Measurements from ENCODE around the gene UBE2H. TPM values are rescaled to one million over a fixed set of nuclear protein-coding genes. Genes with fewer than 3 reads are reported as not detected.
"Not testable (repeated sequence)": the region's sequence is repeated elsewhere in the genome, so short reads cannot be mapped to it uniquely, and the experiment has no call there.

UBE2H gene
- total RNA-seq, 1 donor from 2014 or later, result 228 TPM

GRCh38 chr7:129800901-129801300, 151.9 kb downstream of the UBE2H start:
- intact Hi-C loops (cut with DNase I), result no loop called here

GRCh38 chr7:129799350-129799955, 153.3 kb downstream of the UBE2H start:
- intact Hi-C loops (cut with DNase I), result no loop called here
- no peak for DNase-seq (ENCODE audit: low spot score)

More at GRCh38 chr7:129800901-129801300, 151.9 kb downstream of the UBE2H start:
- DNase-seq (ENCODE audit: low spot score), result no peak

GRCh38 chr7:129798616-129799349, 154.0 kb downstream of the UBE2H start:
- intact Hi-C loops (cut with DNase I), result no loop called here

DNA sequence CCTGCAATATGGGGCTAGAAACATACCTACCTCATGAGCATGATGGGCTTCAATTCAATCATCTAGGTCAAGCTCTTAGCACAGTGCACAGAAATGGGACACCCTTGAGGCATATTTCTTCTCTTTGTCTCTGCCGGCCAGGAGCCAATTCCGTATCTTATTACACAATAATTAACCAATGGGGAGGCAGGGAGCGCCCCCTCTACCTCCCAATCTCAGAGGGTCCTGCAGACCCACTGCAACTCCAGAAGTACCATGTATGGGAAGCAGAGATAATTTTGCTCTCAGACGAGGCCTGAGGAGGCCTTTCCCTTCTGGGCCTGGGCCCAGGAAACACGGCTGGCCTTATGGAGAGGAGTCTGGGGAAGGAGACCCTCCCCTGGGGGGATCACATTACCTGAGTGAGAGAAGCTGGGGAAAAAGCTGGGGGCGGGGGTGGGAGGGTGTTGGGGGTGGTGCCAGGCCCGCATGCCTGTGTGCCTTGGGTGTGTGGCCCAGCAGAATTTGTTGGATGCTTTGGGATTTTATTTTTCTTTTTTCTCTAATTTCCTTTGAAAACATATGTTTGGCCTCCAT, 155.5 kb downstream of the UBE2H start:
- intact Hi-C loops (cut with DNase I), result no loop called here

More at GRCh38 chr7:129798616-129799349, 154.0 kb downstream of the UBE2H start:
- no peak for DNase-seq (ENCODE audit: low spot score)

DNA sequence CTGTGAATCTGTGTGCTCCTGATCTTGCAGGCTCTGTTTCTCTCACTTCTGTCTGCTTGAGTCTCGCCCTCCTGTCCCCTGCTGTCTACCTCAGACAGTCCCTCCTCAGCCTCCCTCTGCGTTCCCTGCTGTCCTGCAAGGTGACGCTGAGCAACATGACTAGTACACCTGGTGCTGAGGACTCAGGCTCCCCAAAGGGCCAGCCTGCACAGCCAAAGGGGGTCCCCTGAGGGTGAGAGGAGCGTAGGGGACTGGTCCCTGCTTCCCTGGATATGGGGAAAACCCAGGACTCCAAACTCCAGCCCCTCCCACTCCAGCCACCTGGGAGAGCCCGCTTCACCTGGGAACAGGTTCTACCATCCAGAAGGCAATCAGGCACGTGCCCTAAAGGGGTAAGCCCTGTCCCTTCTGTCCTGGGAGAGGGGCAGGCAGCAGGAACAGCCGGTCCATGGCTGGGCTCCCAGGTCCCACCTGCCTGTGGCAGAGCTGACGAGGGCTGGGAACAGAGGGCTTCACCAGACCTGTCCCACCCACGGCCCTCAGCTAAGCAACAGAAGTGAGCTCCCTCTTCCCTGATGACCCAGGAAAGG, 156.5 kb downstream of the UBE2H start:
- DNase-seq (ENCODE audit: low spot score), result no peak
- intact Hi-C loops (cut with DNase I), result no loop called here

More for the DNA sequence above, 155.5 kb downstream of the UBE2H start:
- DNase-seq (ENCODE audit: low spot score), result no peak

DNA sequence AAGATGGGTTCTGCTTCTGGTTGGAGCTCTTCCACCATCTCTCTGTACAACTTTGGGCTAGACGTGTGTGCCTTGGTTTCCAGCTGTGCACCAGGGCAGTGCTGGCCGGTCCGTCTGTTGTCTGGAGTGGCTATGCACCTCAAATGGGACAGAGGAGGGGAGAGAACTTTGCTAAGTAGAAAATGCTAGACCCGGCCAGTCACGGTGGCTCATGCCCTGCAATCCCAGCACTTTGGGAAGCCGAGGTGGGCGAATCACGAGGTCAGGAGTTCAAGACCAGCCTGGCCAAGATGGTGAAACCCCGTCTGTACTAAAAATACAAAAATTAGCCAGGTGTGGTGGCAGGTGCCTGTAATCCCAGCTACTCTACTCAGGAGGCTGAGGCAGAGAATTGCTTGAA, 158.3 kb downstream of the UBE2H start:
- DNase-seq (ENCODE audit: low spot score); intact Hi-C loops (cut with DNase I): not testable (repeated sequence)

GRCh38 chr7:129793506-129794310, 159.1 kb downstream of the UBE2H start:
- DNase-seq (ENCODE audit: low spot score), result no peak
- intact Hi-C loops (cut with DNase I), result no loop called here

DNA sequence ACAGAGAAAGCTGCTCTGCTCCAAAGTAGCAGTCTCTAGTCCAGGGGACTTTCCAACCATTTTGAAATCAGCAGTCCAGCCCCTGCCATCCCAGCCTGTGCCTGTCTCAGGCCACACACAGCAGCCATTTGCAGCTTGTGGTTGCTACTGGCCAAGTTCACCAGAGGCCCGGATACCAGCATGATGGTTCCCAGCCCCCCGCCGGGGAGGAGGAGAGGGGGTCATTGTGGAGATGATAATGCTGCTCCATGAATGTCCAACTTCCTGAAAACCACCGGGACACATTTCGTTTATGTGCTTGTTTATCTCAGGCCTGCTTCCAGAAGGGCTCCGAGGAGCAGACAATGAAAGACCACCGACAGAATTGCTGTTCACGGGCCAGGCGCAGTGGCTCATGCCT, 160.0 kb downstream of the UBE2H start:
- no peak for DNase-seq (ENCODE audit: low spot score)
- intact Hi-C loops (cut with DNase I), result no loop called here

DNA sequence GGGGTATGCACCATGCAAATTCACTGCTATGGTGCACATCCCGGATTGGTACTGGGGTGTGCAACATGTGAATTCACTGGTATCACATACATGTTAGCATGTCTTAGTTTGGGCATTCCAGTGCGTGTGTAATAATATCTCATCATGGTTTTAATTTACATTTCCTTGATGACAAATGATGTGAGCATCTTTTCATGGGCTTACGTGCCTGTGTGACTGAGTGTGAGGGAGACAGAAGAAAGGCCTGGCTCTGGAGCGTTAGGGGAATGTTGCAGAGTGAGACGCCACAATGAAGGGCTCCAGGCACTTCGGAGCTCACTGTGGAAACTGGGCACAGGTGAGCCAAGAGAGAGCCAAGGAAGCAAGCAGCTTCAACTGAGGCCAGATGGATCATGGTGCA, 162.6 kb downstream of the UBE2H start:
- no peak for DNase-seq (ENCODE audit: low spot score)

GRCh38 chr7:129789652-129790051, 163.1 kb downstream of the UBE2H start:
- intact Hi-C loops (cut with DNase I), result no loop called here
- DNase-seq (ENCODE audit: low spot score), result no peak

More for the DNA sequence above, 162.6 kb downstream of the UBE2H start:
- intact Hi-C loops (cut with DNase I), result no loop called here

DNA sequence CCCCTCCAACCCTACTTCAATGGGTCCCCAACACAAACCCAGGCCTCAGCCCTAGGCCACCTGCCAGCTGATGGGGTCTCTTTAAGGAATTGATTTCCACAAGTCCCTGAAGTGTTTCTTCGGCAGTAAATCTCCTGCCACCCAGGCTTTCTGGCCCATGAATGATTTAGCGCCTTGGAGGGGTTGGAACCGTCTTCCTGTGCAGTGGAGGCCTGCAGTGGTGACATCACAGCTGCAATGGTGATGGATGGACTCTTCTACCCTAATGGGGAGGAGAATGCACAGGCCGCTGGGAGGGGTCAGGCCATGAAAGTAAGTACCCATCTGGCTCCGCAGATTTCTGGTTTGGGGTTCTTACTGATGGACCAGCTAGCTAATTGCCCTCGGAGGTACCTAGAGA, 163.8 kb downstream of the UBE2H start:
- no peak for DNase-seq (ENCODE audit: low spot score)
- intact Hi-C loops (cut with DNase I), result no loop called here

- DNase-seq (ENCODE audit: low spot score), result no peak
- intact Hi-C loops (cut with DNase I), result no loop called here
These were observed 165.8 kb downstream of the UBE2H start for GRCh38 chr7:129786825-129787563.

- intact Hi-C loops (cut with DNase I), result no loop called here
- no peak for DNase-seq (ENCODE audit: low spot score)
These were observed 166.9 kb downstream of the UBE2H start for GRCh38 chr7:129785685-129786514.

DNA sequence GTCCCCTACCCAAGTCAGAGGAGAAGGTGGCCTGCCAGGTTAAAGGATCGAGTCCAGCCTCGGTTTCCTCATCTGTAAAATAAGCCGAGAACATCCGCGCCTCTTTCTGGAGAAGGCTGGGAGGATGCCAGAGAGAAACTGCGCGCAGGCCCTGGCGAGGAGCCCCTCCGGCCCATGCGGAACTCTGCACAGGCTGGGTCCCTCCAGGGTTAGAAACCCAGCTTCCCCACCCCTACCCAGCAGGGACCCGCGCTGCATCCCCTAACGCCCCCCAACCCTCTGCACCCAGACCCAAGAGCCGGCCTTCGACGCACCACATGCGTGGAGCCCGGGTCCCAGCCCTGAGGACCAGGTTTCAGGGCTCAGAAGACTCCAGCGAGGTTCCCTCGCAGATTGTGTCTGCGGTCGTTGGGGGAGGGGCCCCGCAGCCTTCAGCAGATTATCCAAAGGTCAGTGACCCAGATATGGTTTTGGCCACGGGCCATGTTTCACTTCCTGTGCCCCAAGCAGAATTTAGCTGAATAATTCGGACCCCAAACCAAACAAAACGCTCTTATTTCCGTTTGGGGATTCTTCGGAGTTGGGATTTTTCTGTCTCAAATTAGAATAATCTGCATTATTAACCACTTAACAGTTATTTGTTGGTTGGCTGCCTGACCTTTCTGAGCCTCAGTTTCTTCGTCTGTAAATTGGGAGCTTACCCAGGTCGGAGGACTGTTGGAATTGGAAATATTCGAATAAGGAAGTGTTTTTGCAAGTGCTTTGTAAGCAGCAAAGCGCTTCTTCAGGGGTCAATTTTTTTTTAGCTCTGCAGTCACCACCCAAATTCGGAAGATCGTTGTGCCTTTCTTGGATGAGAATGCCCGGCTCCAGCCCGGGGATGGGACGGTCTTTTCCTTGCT, 167.7 kb downstream of the UBE2H start:
- intact Hi-C loops (cut with DNase I), result no loop called here

DNA sequence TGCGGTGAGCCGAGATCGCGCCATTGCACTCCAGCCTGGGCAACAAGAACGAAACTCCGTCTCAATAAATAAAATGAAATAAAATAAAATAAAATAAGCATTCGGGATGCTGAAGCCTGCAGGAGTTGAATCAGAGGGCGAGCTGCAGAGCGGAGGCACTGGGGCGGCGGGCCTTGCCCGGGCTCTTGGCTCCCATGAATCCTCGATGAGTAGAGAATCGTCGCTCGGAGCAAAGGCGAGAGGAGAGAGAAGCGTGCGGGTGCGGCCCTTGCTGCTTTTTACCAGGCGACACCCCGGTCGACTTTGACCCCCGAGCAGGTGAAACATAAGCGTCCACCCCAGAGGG, 168.3 kb downstream of the UBE2H start:
- intact Hi-C loops (cut with DNase I), result no loop called here
- DNase-seq (ENCODE audit: low spot score), result no peak

More for the DNA sequence above, 167.7 kb downstream of the UBE2H start:
- DNase-seq (ENCODE audit: low spot score), result no peak

DNA sequence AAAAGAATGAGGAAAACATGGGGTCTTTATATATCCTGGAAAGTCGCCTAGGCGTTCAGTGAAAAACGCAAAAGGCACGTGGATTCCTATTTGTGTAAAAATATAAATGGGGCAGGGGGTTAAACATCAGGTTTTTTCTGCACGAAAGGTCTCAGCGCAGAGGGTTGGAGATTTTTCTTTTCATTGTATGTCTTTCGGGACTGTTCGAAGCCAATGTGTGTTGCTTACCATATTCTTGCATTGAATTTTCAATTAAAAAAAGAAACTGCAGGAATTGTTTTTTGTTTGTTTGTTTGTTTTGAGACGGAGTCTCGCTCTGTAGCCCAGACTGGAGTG, 169.2 kb downstream of the UBE2H start:
- DNase-seq (ENCODE audit: low spot score), result no peak
- intact Hi-C loops (cut with DNase I), result no loop called here

- intact Hi-C loops (cut with DNase I), result no loop called here
- DNase-seq (ENCODE audit: low spot score), result no peak
These were observed 169.8 kb downstream of the UBE2H start for GRCh38 chr7:129782818-129783583.
